22Rv1 (cell line): ENCODE data around the gene CXCR5.

ENCODE experiments used
- ZFX ChIP-seq: fragments of 450-650 bp; IDR thresholded peaks from 2 replicates; pipeline ENCODE4 v1.6.1; 2017; ENCODE audit warnings: antibody characterized with exemption, borderline replicate concordance
- TF ChIP-seq, protein P1 (sequence below): fragments of 450-650 bp; IDR thresholded peaks from 2 replicates; pipeline ENCODE4 v1.5.1; 2017; ENCODE audit warnings: mild to moderate bottlenecking

DNA sequence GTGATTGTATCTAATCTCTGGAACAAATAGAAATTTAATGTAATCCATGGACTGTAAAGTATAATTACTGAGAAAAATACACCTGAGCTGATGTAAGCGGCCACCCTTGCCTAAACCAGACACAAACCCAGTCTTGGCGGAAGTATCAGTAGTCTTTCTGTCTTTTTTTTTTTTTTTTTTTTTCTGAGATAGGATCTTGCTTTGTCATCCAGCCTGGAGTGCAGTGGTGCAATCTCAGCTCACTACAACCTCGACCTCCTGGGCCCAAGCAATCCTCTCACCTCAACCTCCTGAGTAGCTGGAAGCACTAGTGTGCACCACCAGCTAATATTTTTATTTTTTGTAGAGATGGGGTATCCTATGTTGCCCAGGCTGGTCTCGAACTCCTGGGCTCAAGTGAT lies 5.5 kb upstream of the CXCR5 start:
- TF ChIP-seq, protein P1, sequence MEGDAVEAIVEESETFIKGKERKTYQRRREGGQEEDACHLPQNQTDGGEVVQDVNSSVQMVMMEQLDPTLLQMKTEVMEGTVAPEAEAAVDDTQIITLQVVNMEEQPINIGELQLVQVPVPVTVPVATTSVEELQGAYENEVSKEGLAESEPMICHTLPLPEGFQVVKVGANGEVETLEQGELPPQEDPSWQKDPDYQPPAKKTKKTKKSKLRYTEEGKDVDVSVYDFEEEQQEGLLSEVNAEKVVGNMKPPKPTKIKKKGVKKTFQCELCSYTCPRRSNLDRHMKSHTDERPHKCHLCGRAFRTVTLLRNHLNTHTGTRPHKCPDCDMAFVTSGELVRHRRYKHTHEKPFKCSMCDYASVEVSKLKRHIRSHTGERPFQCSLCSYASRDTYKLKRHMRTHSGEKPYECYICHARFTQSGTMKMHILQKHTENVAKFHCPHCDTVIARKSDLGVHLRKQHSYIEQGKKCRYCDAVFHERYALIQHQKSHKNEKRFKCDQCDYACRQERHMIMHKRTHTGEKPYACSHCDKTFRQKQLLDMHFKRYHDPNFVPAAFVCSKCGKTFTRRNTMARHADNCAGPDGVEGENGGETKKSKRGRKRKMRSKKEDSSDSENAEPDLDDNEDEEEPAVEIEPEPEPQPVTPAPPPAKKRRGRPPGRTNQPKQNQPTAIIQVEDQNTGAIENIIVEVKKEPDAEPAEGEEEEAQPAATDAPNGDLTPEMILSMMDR = no peak
- TF ChIP-seq ZFX = no peak
